PFSK-1 (cell line): Measurements from ENCODE around the gene CRHBP.

Source experiments
- FOXP2 ChIP-seq: optimal IDR thresholded peaks from 2 replicates; pipeline ENCODE3; 2011; ENCODE audit warnings: borderline replicate concordance, control low read depth, inconsistent platforms; ENCODE audit not compliant: insufficient read depth; ENCODE audit errors: extremely low read length, extremely low read depth
- POLR2AphosphoS5 ChIP-seq: IDR thresholded peaks from 2 replicates; pipeline ENCODE4 v1.6.1; 2012; ENCODE audit warnings: low read depth, mild to moderate bottlenecking, control low read depth, low read length, moderate library complexity
- REST ChIP-seq, 2 experiments: IDR thresholded peaks; 2 replicates each; pipeline versions ENCODE4 v1.6.1 to v1.8.0; 2011 to 2012; ENCODE audit warnings: low read depth in 2 of 2, low read length in 2 of 2, control low read depth in 1 of 2, inconsistent platforms in 1 of 2, mild to moderate bottlenecking in 1 of 2, moderate library complexity in 1 of 2; ENCODE audit not compliant: insufficient read depth in 1 of 2
- SIN3A ChIP-seq: IDR thresholded peaks from 2 replicates; pipeline ENCODE4 v1.6.1; 2012; ENCODE audit warnings: mild to moderate bottlenecking, low read length, moderate library complexity, borderline replicate concordance; ENCODE audit not compliant: insufficient read depth
- TAF1 ChIP-seq: IDR thresholded peaks from 2 replicates; pipeline ENCODE4 v1.6.1; 2012; ENCODE audit warnings: low read length, control low read depth, borderline replicate concordance; ENCODE audit not compliant: insufficient read depth

CRHBP gene

GRCh38 chr5:76972689-76973088 is 19.8 kb downstream of the CRHBP start:
- TF ChIP-seq TAF1, result no peak
- TF ChIP-seq FOXP2, result no peak
- no peak for TF ChIP-seq REST (IDR thresholded peaks at IDR 0.05; ENCODE audit: insufficient read depth in 1 of 2, low read depth in 2 of 2, low read length in 2 of 2)
- TF ChIP-seq SIN3A, result no peak
- no peak for TF ChIP-seq POLR2AphosphoS5

GRCh38 chr5:76974785-76975184 is 21.9 kb downstream of the CRHBP start:
- TF ChIP-seq SIN3A, result no peak
- no peak for TF ChIP-seq REST (IDR thresholded peaks at IDR 0.05; ENCODE audit: insufficient read depth in 1 of 2, low read depth in 2 of 2, low read length in 2 of 2)
- no peak for TF ChIP-seq FOXP2
- TF ChIP-seq POLR2AphosphoS5, result no peak
- no peak for TF ChIP-seq TAF1

- no peak for TF ChIP-seq TAF1
- no peak for TF ChIP-seq SIN3A
- TF ChIP-seq FOXP2, result no peak
- TF ChIP-seq REST (IDR thresholded peaks at IDR 0.05; ENCODE audit: insufficient read depth in 1 of 2, low read depth in 2 of 2, low read length in 2 of 2), result no peak
- no peak for TF ChIP-seq POLR2AphosphoS5
Observed at GRCh38 chr5:76978869-76979268, 26.0 kb downstream of the CRHBP start.

- TF ChIP-seq FOXP2, result no peak
- TF ChIP-seq TAF1, result no peak
- TF ChIP-seq SIN3A, result no peak
- TF ChIP-seq POLR2AphosphoS5, result no peak
- TF ChIP-seq REST (IDR thresholded peaks at IDR 0.05; ENCODE audit: insufficient read depth in 1 of 2, low read depth in 2 of 2, low read length in 2 of 2), result no peak
Observed at GRCh38 chr5:76980518-76981144, 27.8 kb downstream of the CRHBP start.

GRCh38 chr5:76982450-76982849 is 29.6 kb downstream of the CRHBP start:
- TF ChIP-seq REST (IDR thresholded peaks at IDR 0.05; ENCODE audit: insufficient read depth in 1 of 2, low read depth in 2 of 2, low read length in 2 of 2), result no peak
- TF ChIP-seq FOXP2, result no peak
- TF ChIP-seq SIN3A, result no peak
- TF ChIP-seq TAF1, result no peak
- TF ChIP-seq POLR2AphosphoS5, result no peak
